Body of pancreas (tissue), 4 donors: ENCODE data around the gene HRK.

Source experiments
- POLR2A ChIP-seq, 3 donors: fragments of 450-650 bp; IDR thresholded peaks; one replicate each; pipeline ENCODE4 v1.6.1; 2016; ENCODE audit warnings: antibody characterized with exemption in 3 of 3, mild to moderate bottlenecking in 2 of 3
- TF ChIP-seq, protein P1 (sequence below), 7 experiments: fragments of 450-650 bp in 4 of 7; fragments of 200-600 bp in 3 of 7; sonication (generic) in 3 of 7; IDR thresholded peaks; one replicate each; pipeline ENCODE4 v1.5.1; 2016 to 2019; ENCODE audit warnings: antibody characterized with exemption in 7 of 7

DNA sequence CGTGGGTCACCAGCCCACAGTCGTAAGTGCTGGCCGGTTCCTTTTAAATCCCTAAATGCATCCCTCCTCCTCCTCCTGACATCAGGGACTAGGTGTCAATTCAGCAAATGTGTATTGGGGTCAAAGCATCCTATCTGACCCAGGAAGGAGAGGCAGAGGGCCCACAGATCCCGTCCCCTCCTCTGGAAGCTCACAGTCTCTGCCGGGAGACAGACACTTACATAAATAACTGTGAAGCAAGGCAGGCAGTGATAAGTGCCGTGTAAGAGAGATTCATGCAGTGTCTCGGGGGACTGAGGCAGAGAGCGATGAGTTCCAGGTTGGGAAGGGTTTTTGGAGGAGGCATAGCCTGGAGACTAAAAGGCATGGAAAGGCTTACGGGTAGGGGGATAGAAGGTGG, 44.1 kb downstream of the HRK start:
- TF ChIP-seq, protein P1, sequence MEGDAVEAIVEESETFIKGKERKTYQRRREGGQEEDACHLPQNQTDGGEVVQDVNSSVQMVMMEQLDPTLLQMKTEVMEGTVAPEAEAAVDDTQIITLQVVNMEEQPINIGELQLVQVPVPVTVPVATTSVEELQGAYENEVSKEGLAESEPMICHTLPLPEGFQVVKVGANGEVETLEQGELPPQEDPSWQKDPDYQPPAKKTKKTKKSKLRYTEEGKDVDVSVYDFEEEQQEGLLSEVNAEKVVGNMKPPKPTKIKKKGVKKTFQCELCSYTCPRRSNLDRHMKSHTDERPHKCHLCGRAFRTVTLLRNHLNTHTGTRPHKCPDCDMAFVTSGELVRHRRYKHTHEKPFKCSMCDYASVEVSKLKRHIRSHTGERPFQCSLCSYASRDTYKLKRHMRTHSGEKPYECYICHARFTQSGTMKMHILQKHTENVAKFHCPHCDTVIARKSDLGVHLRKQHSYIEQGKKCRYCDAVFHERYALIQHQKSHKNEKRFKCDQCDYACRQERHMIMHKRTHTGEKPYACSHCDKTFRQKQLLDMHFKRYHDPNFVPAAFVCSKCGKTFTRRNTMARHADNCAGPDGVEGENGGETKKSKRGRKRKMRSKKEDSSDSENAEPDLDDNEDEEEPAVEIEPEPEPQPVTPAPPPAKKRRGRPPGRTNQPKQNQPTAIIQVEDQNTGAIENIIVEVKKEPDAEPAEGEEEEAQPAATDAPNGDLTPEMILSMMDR (IDR thresholded peaks at IDR 0.05) = no peak
- TF ChIP-seq POLR2A (IDR thresholded peaks at IDR 0.05) = no peak
